Neuron (in vitro differentiated cells): ENCODE measurements around the gene EFCAB9.
"Not testable (repeated sequence)": the region's sequence is repeated elsewhere in the genome, so short reads cannot be mapped to it uniquely, and the experiment has no call there.

Experiments used
- H2AFZ ChIP-seq: one replicate; pipeline ENCODE4 v1.6.1; 2013; ENCODE audit warnings: low read depth, mild to moderate bottlenecking, inconsistent platforms, low read length, moderate library complexity
- H3K27me3 ChIP-seq: one replicate; pipeline ENCODE4 v1.6.1; 2013; ENCODE audit warnings: low read length; ENCODE audit not compliant: insufficient read depth
- H3K36me3 ChIP-seq: one replicate; pipeline ENCODE4 v1.6.1; 2013; ENCODE audit warnings: low read length; ENCODE audit not compliant: insufficient read depth
- H3K4me1 ChIP-seq: one replicate; pipeline ENCODE4 v1.6.1; 2013; ENCODE audit warnings: low read length; ENCODE audit not compliant: insufficient read depth
- H3K4me3 ChIP-seq: 2 replicates; pipeline ENCODE4 v1.5.1; 2013; ENCODE audit warnings: mild to moderate bottlenecking, low read length, moderate library complexity
- H3K9me3 ChIP-seq: one replicate; pipeline ENCODE4 v1.6.1; 2013; ENCODE audit warnings: low read length

EFCAB9 gene

DNA sequence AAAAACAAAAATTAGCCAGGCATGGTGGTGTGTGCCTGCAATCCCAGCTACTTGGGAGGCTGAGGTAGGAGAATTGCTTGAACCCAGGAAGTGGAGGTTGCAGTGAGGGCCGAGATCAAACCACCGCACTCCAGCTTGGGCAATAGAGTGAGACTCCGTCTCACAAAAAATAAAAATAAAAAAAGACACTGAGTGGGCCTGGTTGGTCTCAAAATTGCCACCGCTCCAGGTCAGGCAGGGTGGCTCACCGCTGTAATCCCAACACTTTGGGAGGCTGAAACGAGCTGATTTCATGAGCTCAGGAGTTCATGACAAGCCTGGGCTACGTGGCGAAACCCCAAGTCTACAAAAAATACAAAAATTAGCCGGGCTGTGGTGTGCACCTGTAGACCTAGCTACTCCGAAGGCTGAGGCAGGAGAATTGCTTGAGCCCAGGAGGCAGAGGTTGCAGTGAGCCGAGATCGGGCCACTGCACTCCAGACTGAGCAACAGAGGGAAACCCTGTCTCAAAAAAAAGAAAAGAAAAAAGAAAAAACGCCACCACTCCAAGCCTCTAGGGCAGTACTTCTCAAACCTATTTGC lies 7.8 kb upstream of the EFCAB9 start:
- Histone ChIP-seq H3K4me1 (peaks cover 10% of the 10 kb centered on the region), H3K36me3 (no peaks in the 10 kb centered on the region), H3K9me3 (no peaks in the 10 kb centered on the region), H3K4me3 (no peak overlapping the region), H2AFZ (no peak overlapping the region), H3K27me3 (no peaks in the 10 kb centered on the region)

GRCh38 chr5:172187118-172188032 lies 6.6 kb upstream of the EFCAB9 start:
- Histone ChIP-seq H3K4me1 (peaks cover 10% of the 10 kb centered on the region), H3K36me3 (no peaks in the 10 kb centered on the region), H3K9me3 (no peaks in the 10 kb centered on the region), H3K27me3 (no peaks in the 10 kb centered on the region), H3K4me3 (peak overlapping the region; percentile 95), H2AFZ (peak overlapping the region; percentile 99)

GRCh38 chr5:172188033-172188892 lies 5.7 kb upstream of the EFCAB9 start, which contains the start of gene STK10:
Gene STK10, minus strand, starts transcription at chr5:172188224. Its CDS starts 182 bp downstream, at chr5:172188042.
- H3K36me3 ChIP-seq: no peaks in the 10 kb centered on the region
- H3K4me1 ChIP-seq: peaks cover 10% of the 10 kb centered on the region
- peak within 1 kb of the TSS; percentile 95 for H3K4me3 ChIP-seq
- peak within 1 kb of the TSS; percentile 99 for H2AFZ ChIP-seq
- no peaks in the 10 kb centered on the region for H3K27me3 ChIP-seq
- H3K9me3 ChIP-seq: no peaks in the 10 kb centered on the region

- peak overlapping the region; percentile 95 for H3K4me3 ChIP-seq
- H2AFZ ChIP-seq: peak overlapping the region; percentile 99
- no peaks in the 10 kb centered on the region for H3K27me3 ChIP-seq
- peaks cover 10% of the 10 kb centered on the region for H3K4me1 ChIP-seq
- H3K36me3 ChIP-seq: no peaks in the 10 kb centered on the region
- no peaks in the 10 kb centered on the region for H3K9me3 ChIP-seq
Measured at GRCh38 chr5:172188893-172189692, 4.9 kb upstream of the EFCAB9 start.

DNA sequence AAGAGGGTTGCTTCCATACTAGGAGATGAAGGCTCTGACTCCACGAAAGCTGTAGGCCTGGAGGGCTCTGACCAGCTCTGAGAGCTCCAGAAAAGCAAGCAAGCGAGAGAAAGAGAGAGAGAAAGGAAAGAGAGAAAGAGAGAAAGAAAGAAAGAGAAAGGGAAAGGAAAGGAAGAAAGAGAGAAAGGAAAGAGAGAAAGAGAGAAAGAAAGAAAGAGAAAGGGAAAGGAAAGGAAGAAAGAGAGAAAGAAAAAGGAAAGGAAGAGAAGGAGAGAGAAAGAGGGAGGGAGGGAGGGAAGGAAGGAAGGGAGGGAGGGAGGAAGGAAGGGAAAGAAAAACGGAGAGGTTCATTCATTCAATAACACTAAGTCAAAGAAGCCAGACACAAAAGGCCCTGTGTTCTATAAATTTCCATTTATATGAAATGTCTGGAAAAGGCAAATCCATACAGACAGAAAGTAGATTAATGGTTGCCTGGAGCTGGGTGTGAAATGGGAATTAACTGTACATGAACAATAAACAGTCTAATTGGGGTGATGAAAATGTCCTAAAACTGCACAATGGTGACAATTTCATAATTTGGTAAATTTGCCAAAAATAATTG lies 4.2 kb upstream of the EFCAB9 start:
- Histone ChIP-seq H2AFZ (peak overlapping the region; percentile 9), H3K4me1 (peaks cover 10% of the 10 kb centered on the region), H3K27me3 (no peaks in the 10 kb centered on the region), H3K4me3 (peak overlapping the region; percentile 95), H3K9me3 (no peaks in the 10 kb centered on the region), H3K36me3 (no peaks in the 10 kb centered on the region)

DNA sequence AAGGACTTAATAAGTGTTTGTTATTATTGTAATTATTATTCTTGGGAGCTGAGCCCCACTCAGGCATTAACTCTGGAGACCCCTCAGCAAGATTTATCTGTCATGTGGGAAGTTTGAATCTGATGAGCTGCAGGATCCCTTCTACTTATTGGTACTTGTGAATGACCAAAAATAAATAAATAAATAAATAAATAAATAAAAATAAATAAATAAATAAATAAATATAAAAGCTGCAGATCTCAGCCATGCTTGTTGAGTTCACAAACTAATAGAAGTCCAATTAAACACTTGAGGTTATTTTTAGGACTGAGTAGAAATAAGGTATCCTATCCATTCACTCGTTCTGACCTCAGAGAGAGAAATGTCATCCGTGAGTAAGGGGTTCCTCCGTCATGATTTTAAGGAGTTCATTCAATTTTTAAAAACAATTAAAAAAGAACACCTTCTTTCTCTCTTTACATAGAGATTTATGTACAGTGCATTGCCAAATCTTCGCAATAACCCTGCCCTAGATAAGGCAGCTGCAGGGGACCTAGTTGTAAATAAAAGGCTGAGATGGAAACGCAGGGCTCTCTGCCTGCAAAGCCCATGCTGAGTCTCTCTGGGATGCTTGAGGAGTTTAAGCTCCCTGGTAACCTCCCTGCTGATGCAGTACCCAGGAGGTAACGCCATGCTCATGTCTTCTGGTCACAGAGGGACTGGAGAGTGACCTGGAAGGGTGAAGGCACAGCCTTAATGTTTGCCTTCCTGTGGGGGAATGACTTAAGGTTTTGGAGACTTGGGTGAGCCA lies 1.2 kb downstream of the EFCAB9 start:
- H2AFZ ChIP-seq: no peak overlapping the region
- no peaks in the 10 kb centered on the region for H3K4me1 ChIP-seq
- no peak overlapping the region for H3K4me3 ChIP-seq
- H3K9me3 ChIP-seq: no peaks in the 10 kb centered on the region
- no peaks in the 10 kb centered on the region for H3K27me3 ChIP-seq
- H3K36me3 ChIP-seq: no peaks in the 10 kb centered on the region

- not testable (repeated sequence) for H3K36me3 ChIP-seq, H3K4me1 ChIP-seq, H3K27me3 ChIP-seq, H3K9me3 ChIP-seq, H2AFZ ChIP-seq, H3K4me3 ChIP-seq
Measured at GRCh38 chr5:172197775-172198174, 3.8 kb downstream of the EFCAB9 start.

GRCh38 chr5:172199446-172199845 lies 5.5 kb downstream of the EFCAB9 start:
- H3K9me3 ChIP-seq: no peaks in the 10 kb centered on the region
- no peaks in the 10 kb centered on the region for H3K36me3 ChIP-seq
- no peaks in the 10 kb centered on the region for H3K27me3 ChIP-seq
- no peaks in the 10 kb centered on the region for H3K4me1 ChIP-seq
- no peak overlapping the region for H3K4me3 ChIP-seq
- H2AFZ ChIP-seq: no peak overlapping the region

- H3K4me1 ChIP-seq: no peaks in the 10 kb centered on the region
- no peak overlapping the region for H3K4me3 ChIP-seq
- H3K36me3 ChIP-seq: no peaks in the 10 kb centered on the region
- H3K9me3 ChIP-seq: no peaks in the 10 kb centered on the region
- no peak overlapping the region for H2AFZ ChIP-seq
- H3K27me3 ChIP-seq: no peaks in the 10 kb centered on the region
Measured at GRCh38 chr5:172200476-172200875, 6.5 kb downstream of the EFCAB9 start.

DNA sequence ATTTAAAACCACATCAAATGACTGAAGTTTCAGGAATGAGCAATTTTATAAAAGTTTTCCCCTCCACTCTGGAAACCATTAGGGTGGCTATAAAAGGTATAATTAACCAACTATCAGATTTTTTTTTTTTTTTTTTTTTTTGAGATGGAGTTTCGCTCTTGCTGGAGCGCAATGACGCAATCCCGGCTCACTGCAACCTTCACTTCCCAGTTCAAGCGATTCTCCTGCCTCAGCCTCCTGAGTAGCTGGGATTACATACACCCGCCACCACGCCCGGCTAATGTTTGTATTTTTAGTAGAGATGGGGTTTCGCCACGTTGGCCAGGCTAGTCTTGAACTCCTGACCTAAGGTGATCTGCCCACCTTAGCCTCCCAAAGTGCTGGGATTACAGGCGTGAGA lies 12.0 kb downstream of the EFCAB9 start:
- H3K36me3 ChIP-seq: peaks cover 25% of the 10 kb centered on the region
- not testable (repeated sequence) for H2AFZ ChIP-seq, H3K4me3 ChIP-seq, H3K27me3 ChIP-seq, H3K9me3 ChIP-seq, H3K4me1 ChIP-seq

GRCh38 chr5:172207511-172207910 lies 13.5 kb downstream of the EFCAB9 start:
- Histone ChIP-seq H3K36me3 (peaks cover 40% of the 10 kb centered on the region), H3K4me1 (no peaks in the 10 kb centered on the region), H3K4me3 (no peak overlapping the region), H3K27me3 (no peaks in the 10 kb centered on the region), H3K9me3 (no peaks in the 10 kb centered on the region), H2AFZ (no peak overlapping the region)
